ENCODE measurements around the gene JPH2.

DNA sequence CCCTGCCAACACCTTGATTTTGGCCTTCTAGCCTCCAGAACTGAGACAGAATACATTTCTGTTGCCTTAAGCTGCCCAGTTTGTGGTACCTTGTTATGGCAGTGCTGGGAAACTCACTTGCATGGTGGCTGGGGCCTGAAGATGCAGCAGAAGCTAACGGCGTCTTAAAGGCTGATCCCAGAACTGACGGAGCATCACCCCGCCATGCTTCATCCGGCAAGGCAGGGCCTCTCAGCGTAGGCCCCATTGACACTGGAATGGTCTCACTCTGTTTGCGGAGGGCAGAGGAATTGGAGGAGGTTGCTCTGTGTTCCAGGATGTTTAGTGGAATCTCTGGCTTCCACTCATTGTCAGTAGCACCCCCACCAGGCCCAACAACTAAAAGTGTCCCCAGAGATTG lies 102.1 kb downstream of the JPH2 start:
- TF ChIP-seq, protein P1, sequence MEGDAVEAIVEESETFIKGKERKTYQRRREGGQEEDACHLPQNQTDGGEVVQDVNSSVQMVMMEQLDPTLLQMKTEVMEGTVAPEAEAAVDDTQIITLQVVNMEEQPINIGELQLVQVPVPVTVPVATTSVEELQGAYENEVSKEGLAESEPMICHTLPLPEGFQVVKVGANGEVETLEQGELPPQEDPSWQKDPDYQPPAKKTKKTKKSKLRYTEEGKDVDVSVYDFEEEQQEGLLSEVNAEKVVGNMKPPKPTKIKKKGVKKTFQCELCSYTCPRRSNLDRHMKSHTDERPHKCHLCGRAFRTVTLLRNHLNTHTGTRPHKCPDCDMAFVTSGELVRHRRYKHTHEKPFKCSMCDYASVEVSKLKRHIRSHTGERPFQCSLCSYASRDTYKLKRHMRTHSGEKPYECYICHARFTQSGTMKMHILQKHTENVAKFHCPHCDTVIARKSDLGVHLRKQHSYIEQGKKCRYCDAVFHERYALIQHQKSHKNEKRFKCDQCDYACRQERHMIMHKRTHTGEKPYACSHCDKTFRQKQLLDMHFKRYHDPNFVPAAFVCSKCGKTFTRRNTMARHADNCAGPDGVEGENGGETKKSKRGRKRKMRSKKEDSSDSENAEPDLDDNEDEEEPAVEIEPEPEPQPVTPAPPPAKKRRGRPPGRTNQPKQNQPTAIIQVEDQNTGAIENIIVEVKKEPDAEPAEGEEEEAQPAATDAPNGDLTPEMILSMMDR (IDR thresholded peaks at IDR 0.05) = no peak
- TF ChIP-seq ZFX (IDR thresholded peaks at IDR 0.05; ENCODE audit: borderline replicate concordance) = no peak

Measured in 22Rv1 (cell line).